ENCODE data around the gene HS6ST3. TPM values are rescaled to one million over a fixed set of nuclear protein-coding genes. Genes with fewer than 3 reads are reported as not detected.
A peak's percentile ranks its signal among the peaks of the same experiment; 100 is the strongest.
"Not testable (repeated sequence)": the region's sequence is repeated elsewhere in the genome, so short reads cannot be mapped to it uniquely, and the experiment has no call there.

Gene HS6ST3
- not detected for total RNA-seq

DNA sequence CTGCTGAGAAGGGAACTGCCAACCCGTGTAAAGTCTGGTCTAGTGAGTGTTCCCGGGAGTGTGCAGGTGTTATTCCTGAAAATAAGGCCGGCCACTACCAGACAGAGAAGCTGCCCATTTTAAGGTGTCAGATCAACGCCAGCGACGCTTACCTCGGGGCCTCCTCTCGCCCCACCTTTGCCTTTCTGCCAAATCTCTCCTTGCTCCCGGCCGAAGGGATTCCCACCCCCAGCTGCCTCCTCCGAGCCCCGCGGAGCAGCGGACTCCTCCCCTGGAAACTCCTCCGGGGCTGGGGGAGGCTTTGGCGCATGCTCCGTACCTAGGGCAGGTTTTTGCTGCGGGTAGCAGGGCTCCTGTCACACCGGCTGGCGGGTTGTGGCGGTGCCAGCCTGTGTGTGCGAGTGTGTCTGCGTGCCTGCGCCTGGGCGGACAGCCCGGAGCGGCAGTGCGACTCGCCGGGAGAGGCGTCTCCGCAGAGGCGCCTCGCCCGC is at the start of gene HS6ST3:
HS6ST3 (plus strand) TSS at position 359 of the 491 bp plus-strand sequence.
- Mint-ChIP-seq H3K4me1 (ENCODE audit: low read depth) (no peaks in the 10 kb centered on the region), H3K9me3 (no peaks in the 10 kb centered on the region), H3K4me3 (no peak within 1 kb of the TSS), H3K36me3 (ENCODE audit: insufficient read depth) (no peaks in the 10 kb centered on the region), H3K27me3 (ENCODE audit: low read depth) (peaks cover 43% of the 10 kb centered on the region)
- ATAC-seq, result peak in 1 of 2 donors; percentile 43
- no peak for DNase-seq

DNA sequence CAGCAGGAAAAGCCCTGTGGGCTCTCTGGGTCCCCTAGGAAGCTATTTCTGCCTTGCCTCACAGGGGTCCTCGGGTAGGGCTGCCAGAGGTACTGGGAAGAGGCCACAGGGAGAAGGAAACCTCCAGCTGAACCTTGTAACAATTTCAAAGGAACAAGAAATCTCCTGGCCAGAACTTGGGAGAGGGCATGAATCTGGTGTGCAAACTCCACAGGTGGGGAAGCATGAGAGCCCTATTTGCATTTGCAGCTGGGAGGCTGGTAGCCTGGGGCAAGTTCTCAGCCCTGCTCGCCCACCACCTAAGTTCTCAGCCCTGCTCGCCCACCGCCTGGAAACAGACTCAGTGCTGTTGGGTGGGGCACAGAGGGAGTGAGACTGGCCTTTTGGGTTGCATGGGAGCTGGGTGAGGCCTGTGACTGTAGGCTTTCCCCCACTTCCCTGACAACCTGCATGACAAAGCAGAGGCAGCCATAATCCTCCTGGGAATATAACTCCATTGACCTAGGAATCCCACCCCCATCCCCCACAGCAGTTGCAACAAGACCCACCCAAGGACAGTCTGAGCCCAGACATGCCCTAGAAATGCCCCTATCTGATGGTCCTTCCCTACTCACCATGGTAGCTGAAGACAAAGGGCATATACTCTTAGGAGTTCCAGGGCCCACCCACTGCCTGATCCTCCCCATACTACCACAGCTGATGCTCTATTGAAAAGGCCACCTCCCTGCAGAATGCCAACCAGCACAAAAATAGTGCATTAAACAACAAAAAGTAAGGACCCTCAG is 48.4 kb upstream of the HS6ST3 start:
- Mint-ChIP-seq H3K27me3 (ENCODE audit: low read depth) (no peaks in the 10 kb centered on the region), H3K36me3 (ENCODE audit: insufficient read depth) (no peaks in the 10 kb centered on the region), H3K4me3 (no peak overlapping the region)

DNA sequence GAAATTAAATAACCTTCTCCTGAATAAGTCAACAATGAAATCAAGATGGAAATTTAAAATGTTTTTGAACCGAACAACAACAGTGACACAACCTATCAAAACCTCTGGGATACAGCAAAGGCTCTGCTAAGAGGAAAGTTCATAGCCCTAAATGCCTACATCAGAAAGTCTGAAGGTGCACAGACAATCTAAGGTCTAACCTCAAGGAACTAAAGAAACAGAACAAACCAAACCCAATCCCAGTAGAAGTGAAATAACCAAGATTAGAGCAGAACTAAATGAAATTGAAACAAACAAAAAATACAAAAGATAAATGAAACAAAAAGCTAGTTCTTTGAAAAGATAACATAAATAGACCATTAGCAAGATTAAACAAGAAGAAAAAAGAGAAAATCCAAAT is 45.7 kb upstream of the HS6ST3 start:
- no peak overlapping the region for H3K4me3 Mint-ChIP-seq
- H3K4me1 Mint-ChIP-seq (ENCODE audit: low read depth), result no peaks in the 10 kb centered on the region
- DNase-seq, result no peak
- H3K9me3 Mint-ChIP-seq, result peaks cover 8% of the 10 kb centered on the region
- H3K36me3 Mint-ChIP-seq (ENCODE audit: insufficient read depth), result no peaks in the 10 kb centered on the region
- H3K27me3 Mint-ChIP-seq (ENCODE audit: low read depth), result peaks cover 4% of the 10 kb centered on the region
- ATAC-seq, result no peak

More for the DNA sequence above, 48.4 kb upstream of the HS6ST3 start:
- DNase-seq, result no peak
- Mint-ChIP-seq H3K9me3 (peaks cover 8% of the 10 kb centered on the region), H3K4me1 (ENCODE audit: low read depth) (no peaks in the 10 kb centered on the region)
- no peak for ATAC-seq

DNA sequence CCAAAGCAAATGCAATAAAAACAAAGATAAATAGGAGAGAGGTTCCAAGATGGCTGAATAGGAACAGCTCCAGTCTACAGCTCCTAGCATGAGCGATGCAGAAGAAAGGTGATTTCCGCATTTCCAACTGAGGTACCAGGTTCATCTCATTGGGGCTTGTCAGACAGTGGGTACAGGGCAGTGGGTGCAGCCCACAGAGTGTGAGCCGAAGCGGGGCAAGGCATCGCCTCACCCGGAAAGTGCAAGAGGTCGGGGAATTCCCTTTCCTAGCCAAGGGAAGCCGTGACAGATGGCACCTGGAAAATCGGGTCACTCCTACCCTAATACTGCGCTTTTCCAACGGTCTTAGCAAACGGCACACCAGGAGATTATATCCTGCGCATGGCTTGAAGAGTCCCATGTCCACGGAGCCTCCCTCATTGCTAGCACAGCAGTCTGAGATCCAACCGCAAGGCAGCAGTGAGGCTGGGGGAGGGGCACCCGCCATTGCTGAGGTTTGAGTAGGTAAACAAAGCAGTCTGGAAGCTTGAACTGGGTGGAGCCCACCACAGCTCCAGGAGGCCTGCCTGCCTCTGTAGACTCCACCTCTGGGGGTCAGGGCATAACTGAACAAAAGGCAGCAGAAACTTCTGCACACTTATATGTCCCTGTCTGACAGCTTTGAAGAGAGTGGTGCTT is 43.3 kb upstream of the HS6ST3 start:
- H3K9me3 Mint-ChIP-seq; DNase-seq; H3K4me1 Mint-ChIP-seq (ENCODE audit: low read depth); H3K36me3 Mint-ChIP-seq (ENCODE audit: insufficient read depth); ATAC-seq; H3K4me3 Mint-ChIP-seq: not testable (repeated sequence)
- peaks cover 18% of the 10 kb centered on the region for H3K27me3 Mint-ChIP-seq (ENCODE audit: low read depth)

- H3K4me3 Mint-ChIP-seq; H3K9me3 Mint-ChIP-seq; DNase-seq; ATAC-seq; H3K4me1 Mint-ChIP-seq (ENCODE audit: low read depth); H3K36me3 Mint-ChIP-seq (ENCODE audit: insufficient read depth): not testable (repeated sequence)
- H3K27me3 Mint-ChIP-seq (ENCODE audit: low read depth), result peaks cover 42% of the 10 kb centered on the region
Observed at GRCh38 chr13:96050955-96051354, 39.0 kb upstream of the HS6ST3 start.

DNA sequence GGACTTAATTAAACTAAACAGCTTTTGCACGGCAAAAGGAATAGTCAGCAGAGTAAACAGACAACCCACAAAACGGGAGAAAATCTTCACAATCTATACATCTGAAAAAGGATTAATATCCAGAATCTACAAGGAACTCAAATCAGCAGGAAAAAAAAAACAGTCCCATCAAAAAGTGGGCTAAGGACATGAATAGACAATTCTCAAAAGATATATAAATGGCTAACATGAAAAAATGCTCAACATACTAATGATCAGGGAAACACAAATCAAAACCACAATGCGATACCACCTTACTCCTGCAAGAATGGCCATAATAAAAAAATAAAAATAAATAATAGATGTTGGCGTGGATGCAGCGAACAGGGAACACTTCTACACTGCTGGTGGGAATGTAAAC is 38.4 kb upstream of the HS6ST3 start:
- not testable (repeated sequence) for DNase-seq; H3K4me1 Mint-ChIP-seq (ENCODE audit: low read depth); ATAC-seq; H3K36me3 Mint-ChIP-seq (ENCODE audit: insufficient read depth); H3K9me3 Mint-ChIP-seq; H3K4me3 Mint-ChIP-seq
- peaks cover 42% of the 10 kb centered on the region for H3K27me3 Mint-ChIP-seq (ENCODE audit: low read depth)

DNA sequence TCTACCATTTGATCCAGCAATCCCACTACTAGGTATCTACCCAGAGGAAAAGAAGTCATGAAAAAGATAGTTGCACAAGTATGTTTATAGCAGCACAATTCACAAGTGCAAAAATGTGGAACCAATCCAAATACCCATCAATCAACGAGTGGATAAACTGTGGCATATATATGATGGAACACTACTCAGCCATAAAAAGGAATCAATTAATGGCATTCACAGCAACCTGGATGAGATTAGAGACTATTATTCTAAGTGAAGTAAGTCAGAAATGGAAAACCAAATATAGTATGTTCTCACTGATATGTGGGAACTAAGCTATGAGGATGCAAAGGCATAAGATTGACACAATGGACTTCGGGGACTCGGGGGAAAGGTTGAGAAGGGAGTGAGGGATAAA is 38.0 kb upstream of the HS6ST3 start:
- not testable (repeated sequence) for H3K9me3 Mint-ChIP-seq; H3K4me3 Mint-ChIP-seq; ATAC-seq; H3K4me1 Mint-ChIP-seq (ENCODE audit: low read depth); DNase-seq; H3K36me3 Mint-ChIP-seq (ENCODE audit: insufficient read depth)
- H3K27me3 Mint-ChIP-seq (ENCODE audit: low read depth), result peaks cover 42% of the 10 kb centered on the region

GRCh38 chr13:96052656-96053002 is 37.3 kb upstream of the HS6ST3 start:
- Mint-ChIP-seq H3K4me3 (no peak overlapping the region), H3K4me1 (ENCODE audit: low read depth) (peaks cover 4% of the 10 kb centered on the region), H3K9me3 (peaks cover 8% of the 10 kb centered on the region), H3K36me3 (ENCODE audit: insufficient read depth) (no peaks in the 10 kb centered on the region), H3K27me3 (ENCODE audit: low read depth) (peaks cover 42% of the 10 kb centered on the region)
- ATAC-seq (no peak), DNase-seq (no peak)

- H3K4me1 Mint-ChIP-seq (ENCODE audit: low read depth), result peaks cover 4% of the 10 kb centered on the region
- no peak for DNase-seq
- H3K36me3 Mint-ChIP-seq (ENCODE audit: insufficient read depth), result no peaks in the 10 kb centered on the region
- no peak within 1 kb of the TSS for H3K4me3 Mint-ChIP-seq
- peaks cover 9% of the 10 kb centered on the region for H3K9me3 Mint-ChIP-seq
- ATAC-seq, result peak in 1 of 2 donors; percentile 27
- H3K27me3 Mint-ChIP-seq (ENCODE audit: low read depth), result peaks cover 39% of the 10 kb centered on the region
Observed at GRCh38 chr13:96053003-96053703, 36.8 kb upstream of the HS6ST3 start, which contains the start of gene UGGT2. UGGT2 (minus strand) TSS chr13:96053401; CDS start chr13:96053312, 89 bp downstream.

DNA sequence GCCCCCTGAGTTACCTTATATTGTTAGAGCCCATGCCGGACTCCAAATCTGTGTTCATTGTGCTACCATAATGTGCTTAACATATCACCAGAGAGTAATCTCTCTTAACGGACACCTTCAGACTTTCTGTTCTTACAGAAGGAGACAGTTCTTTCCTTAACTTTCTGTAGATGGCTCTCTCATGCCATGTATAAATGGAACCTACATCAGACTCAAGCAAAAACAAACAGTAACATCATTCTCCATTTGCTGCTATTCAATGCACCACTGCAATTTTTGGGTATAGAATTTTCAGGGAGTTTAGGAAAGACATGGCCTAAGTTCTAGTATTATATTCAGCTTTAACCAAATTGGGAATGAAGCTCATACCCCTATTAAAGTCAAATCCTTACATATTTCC is 24.1 kb upstream of the HS6ST3 start:
- Mint-ChIP-seq H3K36me3 (ENCODE audit: insufficient read depth) (no peaks in the 10 kb centered on the region), H3K27me3 (ENCODE audit: low read depth) (no peaks in the 10 kb centered on the region), H3K4me1 (ENCODE audit: low read depth) (no peaks in the 10 kb centered on the region), H3K9me3 (peaks cover 5% of the 10 kb centered on the region), H3K4me3 (no peak overlapping the region)
- DNase-seq (no peak), ATAC-seq (no peak)

DNA sequence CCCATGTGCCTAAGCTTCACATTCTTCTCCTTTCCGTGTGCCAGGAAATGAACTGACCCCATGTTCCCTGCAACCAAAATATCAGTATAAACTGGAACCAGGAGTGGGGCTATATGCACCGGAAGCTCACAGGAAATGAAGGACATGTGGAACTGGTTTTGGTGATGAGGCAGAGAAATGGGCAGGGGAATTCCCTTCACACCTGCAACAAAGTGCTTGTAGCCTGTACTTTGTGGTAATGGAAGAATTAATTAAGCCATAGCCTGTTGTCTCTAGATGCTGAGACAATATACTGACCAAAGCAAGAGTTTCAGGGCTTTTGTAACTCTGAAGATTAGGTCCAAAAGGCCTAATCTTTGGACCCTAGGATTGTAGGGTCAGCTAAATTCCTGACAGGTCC is 21.2 kb upstream of the HS6ST3 start:
- Mint-ChIP-seq H3K9me3 (peaks cover 5% of the 10 kb centered on the region), H3K27me3 (ENCODE audit: low read depth) (peaks cover 1% of the 10 kb centered on the region), H3K36me3 (ENCODE audit: insufficient read depth) (no peaks in the 10 kb centered on the region), H3K4me1 (ENCODE audit: low read depth) (no peaks in the 10 kb centered on the region), H3K4me3 (no peak overlapping the region)
- ATAC-seq (no peak), DNase-seq (no peak)

GRCh38 chr13:96071504-96071903 is 18.4 kb upstream of the HS6ST3 start:
- no peak for ATAC-seq
- H3K9me3 Mint-ChIP-seq, result peaks cover 5% of the 10 kb centered on the region
- no peak overlapping the region for H3K4me3 Mint-ChIP-seq
- H3K27me3 Mint-ChIP-seq (ENCODE audit: low read depth), result peaks cover 1% of the 10 kb centered on the region
- no peaks in the 10 kb centered on the region for H3K4me1 Mint-ChIP-seq (ENCODE audit: low read depth)
- DNase-seq, result no peak
- H3K36me3 Mint-ChIP-seq (ENCODE audit: insufficient read depth), result no peaks in the 10 kb centered on the region

- no peaks in the 10 kb centered on the region for H3K36me3 Mint-ChIP-seq (ENCODE audit: insufficient read depth)
- DNase-seq (no peak), ATAC-seq (no peak)
- H3K9me3 Mint-ChIP-seq, result peaks cover 11% of the 10 kb centered on the region
- no peak overlapping the region for H3K4me3 Mint-ChIP-seq
- H3K27me3 Mint-ChIP-seq (ENCODE audit: low read depth), result peaks cover 1% of the 10 kb centered on the region
- no peaks in the 10 kb centered on the region for H3K4me1 Mint-ChIP-seq (ENCODE audit: low read depth)
Observed at GRCh38 chr13:96072392-96072791, 17.5 kb upstream of the HS6ST3 start.

GRCh38 chr13:96075953-96076543 is 13.9 kb upstream of the HS6ST3 start:
- H3K27me3 Mint-ChIP-seq (ENCODE audit: low read depth), result peaks cover 1% of the 10 kb centered on the region
- H3K4me3 Mint-ChIP-seq, result no peak overlapping the region
- no peaks in the 10 kb centered on the region for H3K36me3 Mint-ChIP-seq (ENCODE audit: insufficient read depth)
- ATAC-seq (no peak), DNase-seq (no peak)
- H3K9me3 Mint-ChIP-seq, result peaks cover 11% of the 10 kb centered on the region
- no peaks in the 10 kb centered on the region for H3K4me1 Mint-ChIP-seq (ENCODE audit: low read depth)
